Measurements from ENCODE around the gene SAFB2.

- TF ChIP-seq, protein P1, sequence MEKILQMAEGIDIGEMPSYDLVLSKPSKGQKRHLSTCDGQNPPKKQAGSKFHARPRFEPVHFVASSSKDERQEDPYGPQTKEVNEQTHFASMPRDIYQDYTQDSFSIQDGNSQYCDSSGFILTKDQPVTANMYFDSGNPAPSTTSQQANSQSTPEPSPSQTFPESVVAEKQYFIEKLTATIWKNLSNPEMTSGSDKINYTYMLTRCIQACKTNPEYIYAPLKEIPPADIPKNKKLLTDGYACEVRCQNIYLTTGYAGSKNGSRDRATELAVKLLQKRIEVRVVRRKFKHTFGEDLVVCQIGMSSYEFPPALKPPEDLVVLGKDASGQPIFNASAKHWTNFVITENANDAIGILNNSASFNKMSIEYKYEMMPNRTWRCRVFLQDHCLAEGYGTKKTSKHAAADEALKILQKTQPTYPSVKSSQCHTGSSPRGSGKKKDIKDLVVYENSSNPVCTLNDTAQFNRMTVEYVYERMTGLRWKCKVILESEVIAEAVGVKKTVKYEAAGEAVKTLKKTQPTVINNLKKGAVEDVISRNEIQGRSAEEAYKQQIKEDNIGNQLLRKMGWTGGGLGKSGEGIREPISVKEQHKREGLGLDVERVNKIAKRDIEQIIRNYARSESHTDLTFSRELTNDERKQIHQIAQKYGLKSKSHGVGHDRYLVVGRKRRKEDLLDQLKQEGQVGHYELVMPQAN (conservative IDR thresholded peaks at IDR 0.05), result no peak
- TF ChIP-seq EZH2 (IDR thresholded peaks at IDR 0.05; ENCODE audit: borderline replicate concordance, control insufficient read depth, low read depth, low read length) (no peak), ZNF217 (IDR thresholded peaks at IDR 0.05) (no peak), NFYA (IDR thresholded peaks at IDR 0.05; ENCODE audit: borderline replicate concordance, low read depth, low read length) (no peak), CTCF (IDR thresholded peaks at IDR 0.05 in 2 of 3, conservative IDR thresholded peaks at IDR 0.05 in 1 of 3; ENCODE audit: control insufficient read depth in 2 of 3, extremely low read depth in 1 of 3, insufficient read depth in 1 of 3, low read depth in 3 of 3, low read length in 3 of 3) (no peak), TAF1 (IDR thresholded peaks at IDR 0.05; ENCODE audit: borderline replicate concordance, low read depth, low read length) (no peak), PBX3 (IDR thresholded peaks at IDR 0.05; ENCODE audit: insufficient replicate concordance, low read depth, low read length) (no peak), CREM (IDR thresholded peaks at IDR 0.05; ENCODE audit: low read depth) (no peak)
- TF ChIP-seq, protein P2, sequence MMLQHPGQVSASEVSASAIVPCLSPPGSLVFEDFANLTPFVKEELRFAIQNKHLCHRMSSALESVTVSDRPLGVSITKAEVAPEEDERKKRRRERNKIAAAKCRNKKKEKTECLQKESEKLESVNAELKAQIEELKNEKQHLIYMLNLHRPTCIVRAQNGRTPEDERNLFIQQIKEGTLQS (IDR thresholded peaks at IDR 0.05; ENCODE audit: borderline replicate concordance, extremely low read depth, low read depth, low read length), result no peak
- TF ChIP-seq, protein P3, sequence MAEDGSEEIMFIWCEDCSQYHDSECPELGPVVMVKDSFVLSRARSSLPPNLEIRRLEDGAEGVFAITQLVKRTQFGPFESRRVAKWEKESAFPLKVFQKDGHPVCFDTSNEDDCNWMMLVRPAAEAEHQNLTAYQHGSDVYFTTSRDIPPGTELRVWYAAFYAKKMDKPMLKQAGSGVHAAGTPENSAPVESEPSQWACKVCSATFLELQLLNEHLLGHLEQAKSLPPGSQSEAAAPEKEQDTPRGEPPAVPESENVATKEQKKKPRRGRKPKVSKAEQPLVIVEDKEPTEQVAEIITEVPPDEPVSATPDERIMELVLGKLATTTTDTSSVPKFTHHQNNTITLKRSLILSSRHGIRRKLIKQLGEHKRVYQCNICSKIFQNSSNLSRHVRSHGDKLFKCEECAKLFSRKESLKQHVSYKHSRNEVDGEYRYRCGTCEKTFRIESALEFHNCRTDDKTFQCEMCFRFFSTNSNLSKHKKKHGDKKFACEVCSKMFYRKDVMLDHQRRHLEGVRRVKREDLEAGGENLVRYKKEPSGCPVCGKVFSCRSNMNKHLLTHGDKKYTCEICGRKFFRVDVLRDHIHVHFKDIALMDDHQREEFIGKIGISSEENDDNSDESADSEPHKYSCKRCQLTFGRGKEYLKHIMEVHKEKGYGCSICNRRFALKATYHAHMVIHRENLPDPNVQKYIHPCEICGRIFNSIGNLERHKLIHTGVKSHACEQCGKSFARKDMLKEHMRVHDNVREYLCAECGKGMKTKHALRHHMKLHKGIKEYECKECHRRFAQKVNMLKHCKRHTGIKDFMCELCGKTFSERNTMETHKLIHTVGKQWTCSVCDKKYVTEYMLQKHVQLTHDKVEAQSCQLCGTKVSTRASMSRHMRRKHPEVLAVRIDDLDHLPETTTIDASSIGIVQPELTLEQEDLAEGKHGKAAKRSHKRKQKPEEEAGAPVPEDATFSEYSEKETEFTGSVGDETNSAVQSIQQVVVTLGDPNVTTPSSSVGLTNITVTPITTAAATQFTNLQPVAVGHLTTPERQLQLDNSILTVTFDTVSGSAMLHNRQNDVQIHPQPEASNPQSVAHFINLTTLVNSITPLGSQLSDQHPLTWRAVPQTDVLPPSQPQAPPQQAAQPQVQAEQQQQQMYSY (CRISPR knock-in tag; IDR thresholded peaks at IDR 0.05), result no peak
These were observed 20.5 kb upstream of the SAFB2 start for GRCh38 chr19:5643060-5643459.
